ENCODE results near the gene ANKMY1. TPM values are rescaled to one million over a fixed set of nuclear protein-coding genes. Genes with fewer than 3 reads are reported as not detected.

The ANKMY1 gene
- total and polyA plus RNA-seq, 2 experiments from 2014 or later = 2.3 to 8.9 TPM

DNA sequence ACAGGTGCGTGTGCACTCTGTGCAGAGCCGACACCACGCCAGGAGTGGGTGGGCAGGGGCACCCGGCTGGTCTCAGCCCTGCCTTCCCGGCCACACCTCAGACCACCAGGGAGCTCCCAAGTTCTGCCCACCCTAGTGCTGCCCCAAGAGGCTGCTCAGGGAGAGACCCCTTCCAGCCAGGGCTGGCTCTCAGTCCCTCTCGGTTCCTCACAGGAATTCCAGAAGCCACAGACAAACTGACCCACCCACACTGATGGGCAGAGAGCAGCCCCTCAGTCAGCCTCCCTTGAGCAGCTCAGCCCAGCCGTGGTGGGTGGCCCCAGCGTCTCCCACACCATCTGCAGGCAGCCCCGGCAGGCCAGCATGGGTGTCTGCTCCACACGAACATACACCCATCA is 88.5 kb downstream of the ANKMY1 start (continued):
- TF ChIP-seq, protein P1, sequence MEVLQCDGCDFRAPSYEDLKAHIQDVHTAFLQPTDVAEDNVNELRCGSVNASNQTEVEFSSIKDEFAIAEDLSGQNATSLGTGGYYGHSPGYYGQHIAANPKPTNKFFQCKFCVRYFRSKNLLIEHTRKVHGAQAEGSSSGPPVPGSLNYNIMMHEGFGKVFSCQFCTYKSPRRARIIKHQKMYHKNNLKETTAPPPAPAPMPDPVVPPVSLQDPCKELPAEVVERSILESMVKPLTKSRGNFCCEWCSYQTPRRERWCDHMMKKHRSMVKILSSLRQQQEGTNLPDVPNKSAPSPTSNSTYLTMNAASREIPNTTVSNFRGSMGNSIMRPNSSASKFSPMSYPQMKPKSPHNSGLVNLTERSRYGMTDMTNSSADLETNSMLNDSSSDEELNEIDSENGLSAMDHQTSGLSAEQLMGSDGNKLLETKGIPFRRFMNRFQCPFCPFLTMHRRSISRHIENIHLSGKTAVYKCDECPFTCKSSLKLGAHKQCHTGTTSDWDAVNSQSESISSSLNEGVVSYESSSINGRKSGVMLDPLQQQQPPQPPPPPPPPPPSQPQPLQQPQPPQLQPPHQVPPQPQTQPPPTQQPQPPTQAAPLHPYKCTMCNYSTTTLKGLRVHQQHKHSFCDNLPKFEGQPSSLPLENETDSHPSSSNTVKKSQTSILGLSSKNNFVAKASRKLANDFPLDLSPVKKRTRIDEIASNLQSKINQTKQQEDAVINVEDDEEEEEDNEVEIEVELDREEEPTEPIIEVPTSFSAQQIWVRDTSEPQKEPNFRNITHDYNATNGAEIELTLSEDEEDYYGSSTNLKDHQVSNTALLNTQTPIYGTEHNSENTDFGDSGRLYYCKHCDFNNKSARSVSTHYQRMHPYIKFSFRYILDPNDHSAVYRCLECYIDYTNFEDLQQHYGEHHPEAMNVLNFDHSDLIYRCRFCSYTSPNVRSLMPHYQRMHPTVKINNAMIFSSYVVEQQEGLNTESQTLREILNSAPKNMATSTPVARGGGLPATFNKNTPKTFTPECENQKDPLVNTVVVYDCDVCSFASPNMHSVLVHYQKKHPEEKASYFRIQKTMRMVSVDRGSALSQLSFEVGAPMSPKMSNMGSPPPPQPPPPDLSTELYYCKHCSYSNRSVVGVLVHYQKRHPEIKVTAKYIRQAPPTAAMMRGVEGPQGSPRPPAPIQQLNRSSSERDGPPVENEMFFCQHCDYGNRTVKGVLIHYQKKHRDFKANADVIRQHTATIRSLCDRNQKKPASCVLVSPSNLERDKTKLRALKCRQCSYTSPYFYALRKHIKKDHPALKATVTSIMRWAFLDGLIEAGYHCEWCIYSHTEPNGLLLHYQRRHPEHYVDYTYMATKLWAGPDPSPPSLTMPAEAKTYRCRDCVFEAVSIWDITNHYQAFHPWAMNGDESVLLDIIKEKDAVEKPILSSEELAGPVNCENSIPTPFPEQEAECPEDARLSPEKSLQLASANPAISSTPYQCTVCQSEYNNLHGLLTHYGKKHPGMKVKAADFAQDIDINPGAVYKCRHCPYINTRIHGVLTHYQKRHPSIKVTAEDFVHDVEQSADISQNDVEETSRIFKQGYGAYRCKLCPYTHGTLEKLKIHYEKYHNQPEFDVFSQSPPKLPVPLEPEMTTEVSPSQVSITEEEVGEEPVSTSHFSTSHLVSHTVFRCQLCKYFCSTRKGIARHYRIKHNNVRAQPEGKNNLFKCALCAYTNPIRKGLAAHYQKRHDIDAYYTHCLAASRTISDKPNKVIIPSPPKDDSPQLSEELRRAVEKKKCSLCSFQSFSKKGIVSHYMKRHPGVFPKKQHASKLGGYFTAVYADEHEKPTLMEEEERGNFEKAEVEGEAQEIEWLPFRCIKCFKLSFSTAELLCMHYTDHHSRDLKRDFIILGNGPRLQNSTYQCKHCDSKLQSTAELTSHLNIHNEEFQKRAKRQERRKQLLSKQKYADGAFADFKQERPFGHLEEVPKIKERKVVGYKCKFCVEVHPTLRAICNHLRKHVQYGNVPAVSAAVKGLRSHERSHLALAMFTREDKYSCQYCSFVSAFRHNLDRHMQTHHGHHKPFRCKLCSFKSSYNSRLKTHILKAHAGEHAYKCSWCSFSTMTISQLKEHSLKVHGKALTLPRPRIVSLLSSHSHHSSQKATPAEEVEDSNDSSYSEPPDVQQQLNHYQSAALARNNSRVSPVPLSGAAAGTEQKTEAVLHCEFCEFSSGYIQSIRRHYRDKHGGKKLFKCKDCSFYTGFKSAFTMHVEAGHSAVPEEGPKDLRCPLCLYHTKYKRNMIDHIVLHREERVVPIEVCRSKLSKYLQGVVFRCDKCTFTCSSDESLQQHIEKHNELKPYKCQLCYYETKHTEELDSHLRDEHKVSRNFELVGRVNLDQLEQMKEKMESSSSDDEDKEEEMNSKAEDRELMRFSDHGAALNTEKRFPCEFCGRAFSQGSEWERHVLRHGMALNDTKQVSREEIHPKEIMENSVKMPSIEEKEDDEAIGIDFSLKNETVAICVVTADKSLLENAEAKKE (CRISPR knock-in tag; IDR thresholded peaks at IDR 0.05) = no peak

DNA sequence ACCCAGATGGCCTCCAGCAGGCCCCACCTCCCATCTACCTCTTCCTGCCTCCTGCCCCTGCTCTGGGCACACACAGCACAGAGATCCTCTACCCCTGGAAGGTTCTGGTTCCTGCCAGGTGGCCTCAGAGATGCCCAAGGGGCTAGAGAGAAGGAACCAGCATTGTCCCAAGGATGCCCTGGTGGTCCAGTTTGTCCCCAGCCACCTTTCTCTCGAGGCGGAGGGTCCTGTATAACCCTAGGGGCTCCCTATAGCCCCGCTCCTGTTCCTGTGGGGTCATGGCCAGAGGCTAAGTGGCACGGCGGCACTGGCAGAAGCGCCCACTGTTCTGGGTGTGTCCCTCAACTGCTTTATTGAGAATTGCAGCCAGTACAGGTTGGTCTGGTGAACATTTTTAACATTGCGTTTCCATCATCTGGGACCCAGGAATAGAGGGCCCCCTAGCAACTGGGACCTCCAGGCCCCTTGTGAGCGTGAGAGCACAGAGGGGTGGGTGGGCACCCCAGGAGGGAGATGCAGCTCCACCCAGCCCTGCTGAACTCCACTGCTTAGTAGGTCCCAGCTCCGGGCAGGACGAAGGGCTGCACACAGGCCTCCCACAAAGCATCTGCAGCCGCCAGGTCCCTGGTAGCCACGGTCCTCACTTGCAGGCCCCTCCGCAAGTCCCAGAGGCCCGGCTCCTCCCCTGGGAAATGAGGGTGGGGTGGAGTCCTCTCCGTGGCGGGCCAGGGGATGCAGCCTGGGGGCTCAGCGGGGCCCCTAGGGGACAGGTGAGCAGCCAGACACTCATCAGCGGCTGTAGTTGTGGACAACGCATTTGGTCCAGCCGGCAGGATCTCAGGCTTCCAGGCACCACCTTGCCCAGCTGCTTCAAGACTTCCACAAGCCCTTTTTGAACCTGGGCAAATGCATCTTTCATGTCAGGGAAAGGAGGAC is 89.2 kb downstream of the ANKMY1 start:
- Mint-ChIP-seq H3K36me3 (ENCODE audit: low read depth) (peaks cover 3% of the 10 kb centered on the region; the same call in 1 of the 3 replicates), H3K27me3 (ENCODE audit: insufficient read depth, low read depth, poor library complexity) (peaks cover 8% of the 10 kb centered on the region), H3K27ac (no peak overlapping the region), H3K4me1 (peaks cover 3% of the 10 kb centered on the region; the same call in 1 of the 3 replicates), H3K4me3 (no peak overlapping the region), H3K9me3 (0 out of 3 replicates have a peak, but pooled peaks cover 3% of the 10 kb centered on the region)
- no peaks in the 10 kb centered on the region for H4K20me1 ChIP-seq (replicated peaks; ENCODE audit: insufficient read depth)
- no peak overlapping the region for H2AFZ ChIP-seq
- no peak overlapping the region for H3K4me3 ChIP-seq
- TF ChIP-seq CREB1 (CRISPR knock-in tag; IDR thresholded peaks at IDR 0.05; ENCODE audit: low read depth) (no peak), JUNB (IDR thresholded peaks at IDR 0.05; ENCODE audit: unreplicated experiment) (no peak), POLR2AphosphoS5 (IDR thresholded peaks at IDR 0.05; ENCODE audit: low read depth) (no peak)
- TF ChIP-seq, protein P2, sequence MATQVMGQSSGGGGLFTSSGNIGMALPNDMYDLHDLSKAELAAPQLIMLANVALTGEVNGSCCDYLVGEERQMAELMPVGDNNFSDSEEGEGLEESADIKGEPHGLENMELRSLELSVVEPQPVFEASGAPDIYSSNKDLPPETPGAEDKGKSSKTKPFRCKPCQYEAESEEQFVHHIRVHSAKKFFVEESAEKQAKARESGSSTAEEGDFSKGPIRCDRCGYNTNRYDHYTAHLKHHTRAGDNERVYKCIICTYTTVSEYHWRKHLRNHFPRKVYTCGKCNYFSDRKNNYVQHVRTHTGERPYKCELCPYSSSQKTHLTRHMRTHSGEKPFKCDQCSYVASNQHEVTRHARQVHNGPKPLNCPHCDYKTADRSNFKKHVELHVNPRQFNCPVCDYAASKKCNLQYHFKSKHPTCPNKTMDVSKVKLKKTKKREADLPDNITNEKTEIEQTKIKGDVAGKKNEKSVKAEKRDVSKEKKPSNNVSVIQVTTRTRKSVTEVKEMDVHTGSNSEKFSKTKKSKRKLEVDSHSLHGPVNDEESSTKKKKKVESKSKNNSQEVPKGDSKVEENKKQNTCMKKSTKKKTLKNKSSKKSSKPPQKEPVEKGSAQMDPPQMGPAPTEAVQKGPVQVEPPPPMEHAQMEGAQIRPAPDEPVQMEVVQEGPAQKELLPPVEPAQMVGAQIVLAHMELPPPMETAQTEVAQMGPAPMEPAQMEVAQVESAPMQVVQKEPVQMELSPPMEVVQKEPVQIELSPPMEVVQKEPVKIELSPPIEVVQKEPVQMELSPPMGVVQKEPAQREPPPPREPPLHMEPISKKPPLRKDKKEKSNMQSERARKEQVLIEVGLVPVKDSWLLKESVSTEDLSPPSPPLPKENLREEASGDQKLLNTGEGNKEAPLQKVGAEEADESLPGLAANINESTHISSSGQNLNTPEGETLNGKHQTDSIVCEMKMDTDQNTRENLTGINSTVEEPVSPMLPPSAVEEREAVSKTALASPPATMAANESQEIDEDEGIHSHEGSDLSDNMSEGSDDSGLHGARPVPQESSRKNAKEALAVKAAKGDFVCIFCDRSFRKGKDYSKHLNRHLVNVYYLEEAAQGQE (IDR thresholded peaks at IDR 0.05; ENCODE audit: unreplicated experiment) = no peak
- peak; percentile 13 for ATAC-seq
- no peaks in the 10 kb centered on the region for H3F3A ChIP-seq (replicated peaks; ENCODE audit: low read depth)
- H3K36me3 ChIP-seq (ENCODE audit: insufficient read depth) = no peaks in the 10 kb centered on the region
- DNase-seq (ENCODE audit: low spot score) = no peak
- no peaks in the 10 kb centered on the region for H3K9me2 ChIP-seq (ENCODE audit: insufficient read depth)
- H3K27me3 ChIP-seq (ENCODE audit: insufficient read depth) = 0 out of 2 replicates have a peak, but pooled peaks cover 8% of the 10 kb centered on the region
- no peak overlapping the region for H3K27ac ChIP-seq (ENCODE audit: low read depth)
- H3K4me1 ChIP-seq (ENCODE audit: insufficient read depth) = no peaks in the 10 kb centered on the region
- H3K79me2 ChIP-seq (replicated peaks; ENCODE audit: insufficient read depth) = no peaks in the 10 kb centered on the region
- no peak overlapping the region for H3K4me2 ChIP-seq
